Measurements from ENCODE around the gene XXYLT1. TPM values are rescaled to one million over a fixed set of nuclear protein-coding genes. Genes with fewer than 3 reads are reported as not detected.

The XXYLT1 gene
- total and polyA plus RNA-seq, 9 of the 15 experiments (the other 6 are each of a cell fraction or from before 2014, with no cell fraction given) = 1.9 to 18.9 (median 15.0) TPM

GRCh38 chr3:195028877-195029606 is 241.9 kb downstream of the XXYLT1 start:
- no peak for FAIRE-seq
- peaks cover 48 to 67% of the 10 kb centered on the region in 2 experiments for H3K27me3 ChIP-seq (ENCODE audit: control insufficient read depth in 2 of 2, insufficient read depth in 2 of 2, low read length in 2 of 2)
- no peaks in the 10 kb centered on the region for H3K79me2 ChIP-seq (ENCODE audit: control insufficient read depth, insufficient read depth, low read length)
- H3K27ac ChIP-seq (ENCODE audit: extremely low read depth, low read depth, low read length) = no peak overlapping the region; the same call in 2 of the 3 replicates
- H3K4me3 ChIP-seq = no peak overlapping the region
- intact Hi-C loops (cut with micrococcal nuclease) (no loop called here), in situ Hi-C loops (cut with MboI) (no loop called here)
- 0 out of 2 replicates have a peak, but pooled peaks cover under 1% of the 10 kb centered on the region for H3K9me3 ChIP-seq (replicated peaks; ENCODE audit: control insufficient read depth, insufficient read depth, low read depth, low read length)
- ATAC-seq = no peak
- H4K20me1 ChIP-seq (replicated peaks; ENCODE audit: control insufficient read depth, insufficient read depth, low read length) = no peaks in the 10 kb centered on the region
- ChIA-PET POLR2A (interaction anchor here (1.3 kb wide), 1 partner anchor 10 kb away, joined by 7 read pairs; no protein-coding TSS in a partner anchor), CTCF (ENCODE audit: low intra/inter-chr PET ratio) (no interaction called here)
- no peak overlapping the region for H3K4me2 ChIP-seq (ENCODE audit: insufficient read depth, low read length)
- H2AFZ ChIP-seq (ENCODE audit: low read depth, low read length) = no peak overlapping the region
- H3K9ac ChIP-seq (ENCODE audit: insufficient read depth in 1 of 2, low read depth in 2 of 2, low read length in 2 of 2) = no peak overlapping the region
- H3K36me3 ChIP-seq (ENCODE audit: control insufficient read depth, insufficient read depth, low read length) = no peaks in the 10 kb centered on the region
- 1% methylated on average over 8 of the region's 8 CpGs for WGBS (ENCODE audit: insufficient coverage, low coverage, missing lambda C conversion rate)
- H3K4me1 ChIP-seq (replicated peaks in 1 of 2; ENCODE audit: control insufficient read depth in 2 of 2, insufficient read depth in 2 of 2, low read length in 2 of 2) = peaks cover 0 to 4% of the 10 kb centered on the region in 2 experiments; a peak in 1 of 5 replicates
- BruUV-seq (replicated peaks) = no TSS peak
- DNase-seq (ENCODE audit: extremely low read depth in 1 of 4, low spot score in 3 of 4) = no peak
- H3K9me1 ChIP-seq (ENCODE audit: control insufficient read depth, insufficient read depth, low read length) = no peaks in the 10 kb centered on the region
- TF ChIP-seq, protein P1, sequence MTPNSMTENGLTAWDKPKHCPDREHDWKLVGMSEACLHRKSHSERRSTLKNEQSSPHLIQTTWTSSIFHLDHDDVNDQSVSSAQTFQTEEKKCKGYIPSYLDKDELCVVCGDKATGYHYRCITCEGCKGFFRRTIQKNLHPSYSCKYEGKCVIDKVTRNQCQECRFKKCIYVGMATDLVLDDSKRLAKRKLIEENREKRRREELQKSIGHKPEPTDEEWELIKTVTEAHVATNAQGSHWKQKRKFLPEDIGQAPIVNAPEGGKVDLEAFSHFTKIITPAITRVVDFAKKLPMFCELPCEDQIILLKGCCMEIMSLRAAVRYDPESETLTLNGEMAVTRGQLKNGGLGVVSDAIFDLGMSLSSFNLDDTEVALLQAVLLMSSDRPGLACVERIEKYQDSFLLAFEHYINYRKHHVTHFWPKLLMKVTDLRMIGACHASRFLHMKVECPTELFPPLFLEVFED (CRISPR knock-in tag; conservative IDR thresholded peaks at IDR 0.05) = no peak
- no peak for TF ChIP-seq SNRNP70 (optimal IDR thresholded peaks at IDR 0.05; ENCODE audit: low read depth, low read length)
- no peak for TF ChIP-seq UBTF (IDR thresholded peaks at IDR 0.05; ENCODE audit: borderline replicate concordance in 1 of 2, low read depth in 2 of 2, low read length in 2 of 2)
- no peak for TF ChIP-seq DMBX1 (CRISPR knock-in tag; IDR thresholded peaks at IDR 0.05; ENCODE audit: borderline replicate concordance)
- no peak for TF ChIP-seq ZNF830 (CRISPR knock-in tag; IDR thresholded peaks at IDR 0.05)
- TF ChIP-seq KLF16 (IDR thresholded peaks at IDR 0.05) = no peak
- TF ChIP-seq STAT6 (CRISPR knock-in tag; IDR thresholded peaks at IDR 0.05) = no peak
- no peak for TF ChIP-seq CHCHD3 (CRISPR knock-in tag; IDR thresholded peaks at IDR 0.05)
- TF ChIP-seq MYC (IDR thresholded peaks at IDR 0.05; ENCODE audit: low read depth, low read length) = no peak
- TF ChIP-seq MYC (CRISPR knock-in tag; IDR thresholded peaks at IDR 0.05; ENCODE audit: borderline replicate concordance, low read depth) = no peak
- no peak for TF ChIP-seq MYNN (IDR thresholded peaks at IDR 0.05)
- TF ChIP-seq MYNN (CRISPR knock-in tag; IDR thresholded peaks at IDR 0.05) = no peak
- no peak for TF ChIP-seq ZNF431 (CRISPR knock-in tag; IDR thresholded peaks at IDR 0.05)
- TF ChIP-seq NRF1 (conservative IDR thresholded peaks at IDR 0.05 in 1 of 2, IDR thresholded peaks at IDR 0.05 in 1 of 2) = no peak
- TF ChIP-seq, protein P2, sequence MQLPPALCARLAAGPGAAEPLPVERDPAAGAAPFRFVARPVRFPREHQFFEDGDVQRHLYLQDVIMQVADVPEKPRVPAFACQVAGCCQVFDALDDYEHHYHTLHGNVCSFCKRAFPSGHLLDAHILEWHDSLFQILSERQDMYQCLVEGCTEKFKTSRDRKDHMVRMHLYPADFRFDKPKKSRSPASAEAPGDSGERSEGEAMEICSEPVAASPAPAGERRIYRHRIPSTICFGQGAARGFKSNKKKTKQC (CRISPR knock-in tag; IDR thresholded peaks at IDR 0.05) = no peak
- no peak for TF ChIP-seq PRPF4 (IDR thresholded peaks at IDR 0.05; ENCODE audit: insufficient read depth, low read depth, low read length, poor library complexity, severe bottlenecking)

All from K562 (cell line).